ENCODE data around the gene EFNB2. TPM values are rescaled to one million over a fixed set of nuclear protein-coding genes. Genes with fewer than 3 reads are reported as not detected.

The EFNB2 gene
- total and polyA plus RNA-seq, 4 donors = 2.6 to 6.1 (median 3.4) TPM

- Histone ChIP-seq H3K9ac (ENCODE audit: low read depth in 1 of 2, low read length in 2 of 2) (no peak overlapping the region), H3K27me3 (ENCODE audit: control insufficient read depth in 4 of 4, insufficient read depth in 4 of 4, low read length in 3 of 4) (no peaks in the 10 kb centered on the region), H3K4me3 (ENCODE audit: low read depth in 1 of 3, low read length in 3 of 3) (no peak overlapping the region), H3K36me3 (ENCODE audit: control insufficient read depth in 4 of 4, insufficient read depth in 3 of 4, low read depth in 1 of 4, low read length in 3 of 4) (no peaks in the 10 kb centered on the region), H3K9me3 (ENCODE audit: control insufficient read depth in 4 of 4, low read length in 3 of 4) (peaks cover 0 to 3% (median 0%) of the 10 kb centered on the region in 4 donors), H3K4me1 (ENCODE audit: control insufficient read depth in 4 of 4, insufficient read depth in 4 of 4, low read length in 3 of 4) (no peaks in the 10 kb centered on the region), H3K27ac (ENCODE audit: low read depth in 1 of 2, low read length in 2 of 2) (no peak overlapping the region)
- TF ChIP-seq, protein P1, sequence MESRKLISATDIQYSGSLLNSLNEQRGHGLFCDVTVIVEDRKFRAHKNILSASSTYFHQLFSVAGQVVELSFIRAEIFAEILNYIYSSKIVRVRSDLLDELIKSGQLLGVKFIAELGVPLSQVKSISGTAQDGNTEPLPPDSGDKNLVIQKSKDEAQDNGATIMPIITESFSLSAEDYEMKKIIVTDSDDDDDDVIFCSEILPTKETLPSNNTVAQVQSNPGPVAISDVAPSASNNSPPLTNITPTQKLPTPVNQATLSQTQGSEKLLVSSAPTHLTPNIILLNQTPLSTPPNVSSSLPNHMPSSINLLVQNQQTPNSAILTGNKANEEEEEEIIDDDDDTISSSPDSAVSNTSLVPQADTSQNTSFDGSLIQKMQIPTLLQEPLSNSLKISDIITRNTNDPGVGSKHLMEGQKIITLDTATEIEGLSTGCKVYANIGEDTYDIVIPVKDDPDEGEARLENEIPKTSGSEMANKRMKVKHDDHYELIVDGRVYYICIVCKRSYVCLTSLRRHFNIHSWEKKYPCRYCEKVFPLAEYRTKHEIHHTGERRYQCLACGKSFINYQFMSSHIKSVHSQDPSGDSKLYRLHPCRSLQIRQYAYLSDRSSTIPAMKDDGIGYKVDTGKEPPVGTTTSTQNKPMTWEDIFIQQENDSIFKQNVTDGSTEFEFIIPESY (IDR thresholded peaks at IDR 0.05) = no peak
- no peak for TF ChIP-seq HNF4A (conservative IDR thresholded peaks at IDR 0.05)
- TF ChIP-seq, protein P2, sequence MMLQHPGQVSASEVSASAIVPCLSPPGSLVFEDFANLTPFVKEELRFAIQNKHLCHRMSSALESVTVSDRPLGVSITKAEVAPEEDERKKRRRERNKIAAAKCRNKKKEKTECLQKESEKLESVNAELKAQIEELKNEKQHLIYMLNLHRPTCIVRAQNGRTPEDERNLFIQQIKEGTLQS (IDR thresholded peaks at IDR 0.05) = no peak
- TF ChIP-seq NR2F2 (IDR thresholded peaks at IDR 0.05) = no peak
- TF ChIP-seq FOXA1 (IDR thresholded peaks at IDR 0.05) = no peak
- no peak for TF ChIP-seq JUND (IDR thresholded peaks at IDR 0.05)
- no peak for TF ChIP-seq SP1 (IDR thresholded peaks at IDR 0.05)
- WGBS = 36% methylated on average over 12 of the region's 12 CpGs
- DNase-seq (ENCODE audit: low spot score) = no peak
Observed at GRCh38 chr13:106484537-106485193, 50.8 kb downstream of the EFNB2 start.

- TF ChIP-seq MAX (IDR thresholded peaks at IDR 0.05) (no peak), SP1 (IDR thresholded peaks at IDR 0.05) (no peak), HNF4A (conservative IDR thresholded peaks at IDR 0.05) (no peak), JUND (IDR thresholded peaks at IDR 0.05) (no peak), EGR1 (IDR thresholded peaks at IDR 0.05; ENCODE audit: low read depth in 2 of 2) (no peak), RXRA (IDR thresholded peaks at IDR 0.05) (no peak), YY1 (IDR thresholded peaks at IDR 0.05) (no peak), GABPA (IDR thresholded peaks at IDR 0.05 in 1 of 2, conservative IDR thresholded peaks at IDR 0.05 in 1 of 2) (no peak), TAF1 (conservative IDR thresholded peaks at IDR 0.05) (no peak), FOXA2 (IDR thresholded peaks at IDR 0.05) (no peak), RAD21 (IDR thresholded peaks at IDR 0.05) (no peak), FOXA1 (IDR thresholded peaks at IDR 0.05) (no peak), NR2F2 (IDR thresholded peaks at IDR 0.05) (no peak)
- TF ChIP-seq, protein P2 (IDR thresholded peaks at IDR 0.05) = no peak
- TF ChIP-seq, protein P3, sequence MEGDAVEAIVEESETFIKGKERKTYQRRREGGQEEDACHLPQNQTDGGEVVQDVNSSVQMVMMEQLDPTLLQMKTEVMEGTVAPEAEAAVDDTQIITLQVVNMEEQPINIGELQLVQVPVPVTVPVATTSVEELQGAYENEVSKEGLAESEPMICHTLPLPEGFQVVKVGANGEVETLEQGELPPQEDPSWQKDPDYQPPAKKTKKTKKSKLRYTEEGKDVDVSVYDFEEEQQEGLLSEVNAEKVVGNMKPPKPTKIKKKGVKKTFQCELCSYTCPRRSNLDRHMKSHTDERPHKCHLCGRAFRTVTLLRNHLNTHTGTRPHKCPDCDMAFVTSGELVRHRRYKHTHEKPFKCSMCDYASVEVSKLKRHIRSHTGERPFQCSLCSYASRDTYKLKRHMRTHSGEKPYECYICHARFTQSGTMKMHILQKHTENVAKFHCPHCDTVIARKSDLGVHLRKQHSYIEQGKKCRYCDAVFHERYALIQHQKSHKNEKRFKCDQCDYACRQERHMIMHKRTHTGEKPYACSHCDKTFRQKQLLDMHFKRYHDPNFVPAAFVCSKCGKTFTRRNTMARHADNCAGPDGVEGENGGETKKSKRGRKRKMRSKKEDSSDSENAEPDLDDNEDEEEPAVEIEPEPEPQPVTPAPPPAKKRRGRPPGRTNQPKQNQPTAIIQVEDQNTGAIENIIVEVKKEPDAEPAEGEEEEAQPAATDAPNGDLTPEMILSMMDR (IDR thresholded peaks at IDR 0.05; ENCODE audit: low read depth, low read length, missing input control) = no peak
- Histone ChIP-seq H3K9ac (ENCODE audit: low read depth in 1 of 2, low read length in 2 of 2) (no peak overlapping the region), H3K9me3 (ENCODE audit: control insufficient read depth in 4 of 4, low read length in 3 of 4) (peaks cover 0 to 3% (median 0%) of the 10 kb centered on the region in 4 donors), H3K27me3 (ENCODE audit: control insufficient read depth in 4 of 4, insufficient read depth in 4 of 4, low read length in 3 of 4) (peaks cover 0 to 1% (median 0%) of the 10 kb centered on the region in 4 donors), H3K4me1 (ENCODE audit: control insufficient read depth in 4 of 4, insufficient read depth in 4 of 4, low read length in 3 of 4) (no peaks in the 10 kb centered on the region), H3K4me3 (ENCODE audit: low read depth in 1 of 3, low read length in 3 of 3) (no peak overlapping the region), H3K36me3 (ENCODE audit: control insufficient read depth in 4 of 4, insufficient read depth in 3 of 4, low read depth in 1 of 4, low read length in 3 of 4) (no peaks in the 10 kb centered on the region), H3K27ac (ENCODE audit: low read depth in 1 of 2, low read length in 2 of 2) (no peak overlapping the region)
- no peak for DNase-seq (ENCODE audit: low spot score)
- 73% methylated on average over 9 of the region's 9 CpGs for WGBS
Observed at GRCh38 chr13:106484084-106484483, 51.4 kb downstream of the EFNB2 start.

Data from liver (tissue), 9 donors.